Thoracic aorta endothelial cell (primary cell): Measurements from ENCODE around the gene LPAR2. TPM values are rescaled to one million over a fixed set of nuclear protein-coding genes. Genes with fewer than 3 reads are reported as not detected.

Source experiments
- total RNA-seq: library from RNA; depleted of rRNA; stranded (reverse); fragments of >200 nt; gene quantifications from 2 replicates; pipeline ENCODE4 v1.2.3, GENCODE V29; 2012

The LPAR2 gene
- total RNA-seq: 0.66 and 1.8 TPM in 2 replicates

GRCh38 chr19:19627621-19628500 is at the start of gene LPAR2:
Gene LPAR2, minus strand, starts transcription at chr19:19628220. Its CDS starts 945 bp downstream, at chr19:19627275.

GRCh38 chr19:19668230-19669012 is 40.4 kb upstream of the LPAR2 start, which contains the start of gene ZNF101:
Gene ZNF101, plus strand, starts transcription at chr19:19668839. Its CDS starts 125 bp downstream, at chr19:19668964.

DNA sequence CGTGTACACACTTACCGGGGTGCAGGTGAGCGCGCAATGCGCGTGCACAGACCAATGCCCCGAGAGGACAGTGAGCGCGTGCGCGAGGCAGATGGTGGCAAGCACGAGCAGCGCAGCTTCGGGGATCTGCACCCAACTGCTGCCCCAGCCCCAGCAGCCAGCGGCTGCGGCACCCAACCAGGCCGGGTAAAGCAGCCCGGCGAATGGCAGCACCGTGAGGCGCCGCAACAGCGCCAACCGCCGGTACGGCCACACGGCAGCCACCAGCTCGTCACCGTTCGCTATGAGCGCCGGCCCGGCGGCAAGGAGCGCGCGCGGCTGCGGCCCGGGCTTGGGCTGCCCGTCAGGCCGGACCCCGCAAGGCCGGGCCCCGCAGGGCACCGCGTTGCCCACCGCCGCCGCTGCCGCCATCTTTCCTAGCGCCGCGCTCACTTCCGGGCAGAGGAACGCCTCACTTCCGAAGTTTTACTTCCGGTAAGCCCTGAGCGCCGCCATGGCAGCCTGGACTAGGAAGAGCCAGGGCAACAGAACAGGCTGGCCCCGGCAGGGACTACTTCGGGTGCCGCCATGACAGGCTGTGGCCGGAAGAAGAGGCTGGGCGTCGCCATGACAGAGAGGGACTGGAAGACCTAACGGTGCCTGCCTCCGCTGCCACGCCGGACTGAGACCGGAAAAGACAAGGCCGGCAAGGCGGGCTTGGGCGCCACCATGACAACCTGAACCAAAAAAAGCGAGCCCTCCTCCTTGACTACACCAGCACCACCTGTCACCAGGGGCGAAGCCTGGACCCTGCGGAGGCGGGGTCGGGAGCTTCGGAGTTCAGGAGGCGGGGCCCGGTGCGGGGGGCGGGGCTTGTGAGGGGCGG is 35.5 kb upstream of the LPAR2 start, which contains the start of gene ATP13A1:
TSS of gene ATP13A1 (minus strand) at position 421 of the 865 bp plus-strand sequence. CDS start at position 411, 10 bp downstream.

DNA sequence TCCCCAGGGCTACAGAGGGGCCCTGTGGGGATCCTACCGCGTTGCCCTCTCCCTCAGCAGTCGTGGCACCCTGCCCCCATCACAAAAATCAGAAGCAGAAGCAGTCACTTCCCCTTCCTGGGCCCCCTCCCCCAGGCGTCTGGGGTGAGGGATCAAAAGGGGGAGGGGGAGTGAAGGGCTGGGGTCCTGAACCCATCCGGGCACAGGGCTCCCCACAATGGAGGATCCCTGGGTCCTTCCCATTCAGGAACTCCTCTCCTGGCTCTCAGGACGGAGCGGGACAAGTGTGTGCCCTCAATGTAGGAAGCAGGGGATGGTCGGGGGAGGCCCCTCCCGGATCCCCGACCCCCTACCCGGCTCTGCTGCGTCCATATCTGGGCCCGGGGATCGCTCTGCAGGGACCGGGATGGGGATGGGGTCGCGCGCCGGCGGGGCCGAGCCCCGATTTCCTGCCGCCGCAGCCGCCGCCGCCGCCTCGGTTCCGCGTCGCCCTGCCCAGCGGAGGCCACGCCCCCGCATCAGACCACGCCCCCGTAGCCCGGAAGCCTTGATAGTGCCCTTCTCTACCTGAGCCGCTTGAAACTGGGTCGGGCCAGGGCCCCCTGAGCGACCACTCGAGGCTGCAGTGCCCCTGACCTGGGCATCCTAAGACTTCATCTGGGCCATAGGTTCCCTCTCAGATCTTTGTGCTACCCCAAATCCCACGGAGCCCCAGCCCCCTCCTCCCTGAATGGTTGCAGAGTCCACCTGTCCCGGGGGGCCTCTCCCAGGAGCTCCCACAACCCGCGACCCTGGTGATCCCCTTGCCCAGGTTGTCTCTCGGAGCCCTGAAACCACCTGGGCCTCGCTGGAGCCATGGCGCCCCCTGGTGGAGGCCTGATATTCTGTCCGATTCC is 15.4 kb upstream of the LPAR2 start, which contains the start of gene GMIP:
TSS of gene GMIP (minus strand) at position 500 of the 896 bp plus-strand sequence. CDS start at position 372, 128 bp downstream.

GRCh38 chr19:19618219-19619051 is 9.6 kb downstream of the LPAR2 start, which contains the start of gene PBX4:
Gene PBX4, minus strand, starts transcription at chr19:19618687. Its CDS starts 58 bp downstream, at chr19:19618629.

Other genes starting within 250 kb of the LPAR2 start
- 77.1 and 92.2 TPM in 2 replicates for gene GATAD2A, start 222.5 kb downstream of the LPAR2 start, total RNA-seq
- gene TSSK6, start 112.7 kb downstream of the LPAR2 start, total RNA-seq: 0.57 and 1.1 TPM in 2 replicates
- 102 and 108 TPM in 2 replicates for gene NDUFA13, start 112.0 kb downstream of the LPAR2 start, total RNA-seq
- gene YJEFN3, start 99.3 kb downstream of the LPAR2 start, total RNA-seq: 0.27 and 0.29 TPM in 2 replicates
- 0.07 TPM in 1 of 2 replicates, not detected in the other for gene CILP2, start 90.0 kb downstream of the LPAR2 start, total RNA-seq
- not detected in 2 replicates for gene PBX4, start 9.5 kb downstream of the LPAR2 start, total RNA-seq
- 10.4 and 10.9 TPM in 2 replicates for gene GMIP, start 15.4 kb upstream of the LPAR2 start, total RNA-seq
- 33.6 and 48.9 TPM in 2 replicates for gene ATP13A1, start 35.5 kb upstream of the LPAR2 start, total RNA-seq
- 13.2 and 15.6 TPM in 2 replicates for gene ZNF101, start 40.6 kb upstream of the LPAR2 start, total RNA-seq
- gene ZNF14, start 104.9 kb upstream of the LPAR2 start, total RNA-seq: 5.3 and 6.4 TPM in 2 replicates
- gene ZNF506, start 193.5 kb upstream of the LPAR2 start, total RNA-seq: 4.6 and 8.8 TPM in 2 replicates
- gene ZNF253, start 237.7 kb upstream of the LPAR2 start, total RNA-seq: 3.4 and 9.3 TPM in 2 replicates